Fibroblast of lung (primary cell): ENCODE measurements around the gene PCBD1.

Experiments
- CTCF ChIP-seq, 2 donors: IDR thresholded peaks in 1 of 2; conservative IDR thresholded peaks in 1 of 2; 1 replicate in 1 of 2; 2 replicates in 1 of 2; pipeline ENCODE4 v1.5.1; 2011 to 2012; ENCODE audit warnings: low read length in 2 of 2, control low read depth in 1 of 2, inconsistent platforms in 1 of 2, low read depth in 1 of 2, mild to moderate bottlenecking in 1 of 2
- EZH2 ChIP-seq: IDR thresholded peaks from 2 replicates; pipeline ENCODE4 v1.5.1; 2012; ENCODE audit warnings: low read length, control low read depth, mild to moderate bottlenecking; ENCODE audit errors: missing control alignments

- no peak for TF ChIP-seq CTCF (conservative IDR thresholded peaks at IDR 0.05 in 1 of 2, IDR thresholded peaks at IDR 0.05 in 1 of 2; ENCODE audit: low read depth in 1 of 2, low read length in 2 of 2)
- no peak for TF ChIP-seq EZH2
Measured at GRCh38 chr10:70885481-70885880, 2.9 kb downstream of the PCBD1 start.
